PC-3 (cell line): ENCODE data around the gene THSD7A.

Experiments
- CTCF ChIP-seq: fragments of 300-600 bp; sonication (generic); conservative IDR thresholded peaks from 2 replicates; pipeline ENCODE4 v1.5.1; 2017; ENCODE audit warnings: antibody characterized with exemption, low read depth, mild to moderate bottlenecking, low read length
- EZH2 ChIP-seq: fragments of 300-600 bp; sonication (generic); IDR thresholded peaks from one replicate; pipeline ENCODE4 v1.6.1; 2017; ENCODE audit warnings: antibody characterized with exemption, mild to moderate bottlenecking, low read length; ENCODE audit not compliant: unreplicated experiment

- TF ChIP-seq CTCF, result no peak
- TF ChIP-seq EZH2, result no peak
These were observed 292.1 kb downstream of the THSD7A start for GRCh38 chr7:11539853-11540252.
